Breast epithelium (tissue), 4 donors: ENCODE results near the gene PCDH9. TPM values are rescaled to one million over a fixed set of nuclear protein-coding genes. Genes with fewer than 3 reads are reported as not detected.

Experiments used
- DNase-seq, 2 donors: peaks; one replicate each; pipeline ENCODE4 v3.0.0-alpha.2; 2019; ENCODE audit warnings: low spot score in 2 of 2
- H3K27ac ChIP-seq, 2 donors: fragments of 200-600 bp; sonication (generic) in 1 of 2; one replicate each; pipeline ENCODE4 v1.5.1; 2016 to 2019; ENCODE audit warnings: mild to moderate bottlenecking in 1 of 2
- H3K27me3 ChIP-seq, 2 donors: fragments of 200-600 bp; sonication (generic) in 1 of 2; one replicate each; pipeline versions ENCODE4 v1.5.1 to v1.6.0; 2017 to 2019; ENCODE audit warnings: control low read depth in 1 of 2, mild to moderate bottlenecking in 1 of 2
- H3K36me3 ChIP-seq: fragments of 200-600 bp; one replicate; pipeline ENCODE4 v1.5.1; 2019
- H3K4me1 ChIP-seq, 2 donors: fragments of 200-600 bp; sonication (generic); one replicate each; pipeline ENCODE4 v1.5.1; 2016 to 2019; ENCODE audit warnings: control low read depth in 1 of 2
- H3K4me3 ChIP-seq, 3 donors: fragments of 200-600 bp; sonication (generic); 1 replicate in 2 of 3; 2 replicates in 1 of 3; pipeline ENCODE4 v1.5.1; 2016 to 2019; ENCODE audit warnings: mild to moderate bottlenecking in 3 of 3, moderate library complexity in 2 of 3
- H3K9me3 ChIP-seq, 2 donors: fragments of 200-600 bp; sonication (generic) in 1 of 2; one replicate each; pipeline ENCODE4 v1.5.1; 2016 to 2019; ENCODE audit warnings: control low read depth in 1 of 2
- CTCF ChIP-seq, 3 donors: fragments of 450-650 bp; IDR thresholded peaks; one replicate each; pipeline ENCODE4 v1.5.1; 2016 to 2017; ENCODE audit warnings: antibody characterized with exemption in 3 of 3, mild to moderate bottlenecking in 3 of 3, moderate library complexity in 3 of 3
- POLR2A ChIP-seq: fragments of 450-650 bp; IDR thresholded peaks from one replicate; pipeline ENCODE4 v1.6.1; 2016; ENCODE audit warnings: antibody characterized with exemption, mild to moderate bottlenecking, moderate library complexity
- POLR2AphosphoS5 ChIP-seq, 3 donors: sonication (generic); formaldehyde crosslinking; IDR thresholded peaks; one replicate each; pipeline ENCODE4 v1.6.1; 2017; ENCODE audit warnings: antibody characterized with exemption in 3 of 3
- intact Hi-C: fragments of 100-400 bp; cut with DNase I; formaldehyde crosslinking; loops from one replicate; pipeline ENCODE4 v1.15.1; 2023; ENCODE audit warnings: low total_unique reads
- total RNA-seq, 3 donors: library from RNA; depleted of rRNA; stranded (reverse); fragments of >200 nt; gene quantifications; one replicate each; pipeline ENCODE4 v1.1.0, GENCODE V29; 2016

PCDH9 gene
- total RNA-seq, 3 donors from 2014 or later, result 0.98 to 26.7 (median 3.7) TPM

DNA sequence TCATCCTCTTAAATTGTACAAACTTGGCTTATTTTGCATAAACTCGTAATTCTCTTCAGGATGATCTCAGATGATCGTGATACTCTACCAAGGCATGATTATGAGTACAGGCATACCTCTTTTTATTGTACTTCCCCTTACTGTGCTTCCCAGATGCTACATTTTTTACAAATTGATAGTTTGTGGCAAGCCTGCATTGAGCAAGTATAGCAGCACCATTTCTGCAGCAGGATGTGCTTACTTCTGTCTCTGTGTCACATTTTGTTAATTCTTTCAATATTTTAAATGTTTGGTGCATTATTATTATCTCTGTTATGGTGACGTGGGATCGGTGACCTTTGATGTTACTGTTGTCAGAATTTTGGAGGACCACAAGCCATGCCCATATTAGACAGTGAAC lies 752.3 kb downstream of the PCDH9 start:
- no peaks in the 10 kb centered on the region for H3K27me3 ChIP-seq
- intact Hi-C loops, result loop anchor here (5.0 kb wide), 1 partner anchor 1236 kb away; no protein-coding TSS in a partner anchor
- TF ChIP-seq POLR2A (no peak), CTCF (IDR thresholded peaks at IDR 0.05) (no peak)
- no peaks in the 10 kb centered on the region for H3K4me1 ChIP-seq
- H3K36me3 ChIP-seq, result no peaks in the 10 kb centered on the region
- DNase-seq, result no peak
- no peak overlapping the region for H3K4me3 ChIP-seq
- H3K9me3 ChIP-seq, result no peaks in the 10 kb centered on the region
- no peak overlapping the region for H3K27ac ChIP-seq

DNA sequence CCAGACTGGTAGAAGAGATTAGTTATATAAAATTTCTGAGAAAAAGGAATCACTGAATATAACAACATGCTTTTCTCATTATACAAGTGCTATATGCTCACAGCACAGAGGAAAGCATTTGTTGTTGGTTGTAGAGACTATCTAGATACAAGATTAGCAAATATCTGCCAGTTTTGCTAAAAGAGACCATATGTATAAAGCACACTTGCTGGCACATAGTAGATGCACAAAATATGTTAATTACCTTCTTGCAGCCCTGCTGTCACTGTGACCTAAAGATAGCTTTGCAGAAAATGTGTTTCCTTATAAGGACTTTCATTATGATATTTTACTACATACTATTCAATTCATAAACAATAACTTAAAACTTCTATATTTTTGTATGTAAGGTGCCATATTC lies 755.1 kb downstream of the PCDH9 start:
- Histone ChIP-seq H3K4me1 (no peaks in the 10 kb centered on the region), H3K4me3 (no peak overlapping the region), H3K27ac (no peak overlapping the region), H3K27me3 (no peaks in the 10 kb centered on the region), H3K9me3 (no peaks in the 10 kb centered on the region), H3K36me3 (no peaks in the 10 kb centered on the region)
- DNase-seq, result no peak
- TF ChIP-seq POLR2A (no peak), POLR2AphosphoS5 (IDR thresholded peaks at IDR 0.05) (no peak), CTCF (IDR thresholded peaks at IDR 0.05) (no peak)
- intact Hi-C loops, result loop anchor here (5.0 kb wide), 1 partner anchor 1233 kb away; no protein-coding TSS in a partner anchor

- intact Hi-C loops, result no loop called here
- Histone ChIP-seq H3K27ac (no peak overlapping the region), H3K4me3 (no peak overlapping the region), H3K9me3 (no peaks in the 10 kb centered on the region), H3K27me3 (no peaks in the 10 kb centered on the region), H3K36me3 (no peaks in the 10 kb centered on the region), H3K4me1 (no peaks in the 10 kb centered on the region)
- no peak for DNase-seq
- TF ChIP-seq CTCF (IDR thresholded peaks at IDR 0.05), result no peak
- TF ChIP-seq POLR2AphosphoS5 (IDR thresholded peaks at IDR 0.05), result no peak
- no peak for TF ChIP-seq POLR2A
Measured at GRCh38 chr13:66469745-66470144, 760.4 kb downstream of the PCDH9 start.

GRCh38 chr13:66468656-66469055 lies 761.5 kb downstream of the PCDH9 start:
- TF ChIP-seq POLR2A (no peak), POLR2AphosphoS5 (IDR thresholded peaks at IDR 0.05) (no peak), CTCF (IDR thresholded peaks at IDR 0.05) (no peak)
- Histone ChIP-seq H3K4me1 (no peaks in the 10 kb centered on the region), H3K4me3 (no peak overlapping the region), H3K27ac (no peak overlapping the region), H3K27me3 (no peaks in the 10 kb centered on the region), H3K36me3 (no peaks in the 10 kb centered on the region), H3K9me3 (no peaks in the 10 kb centered on the region)
- DNase-seq, result no peak
- intact Hi-C loops, result no loop called here

GRCh38 chr13:66462187-66462586 lies 767.9 kb downstream of the PCDH9 start:
- DNase-seq, result no peak
- H3K36me3 ChIP-seq, result no peaks in the 10 kb centered on the region
- H3K27me3 ChIP-seq, result no peaks in the 10 kb centered on the region
- TF ChIP-seq CTCF (IDR thresholded peaks at IDR 0.05) (no peak), POLR2A (no peak), POLR2AphosphoS5 (IDR thresholded peaks at IDR 0.05) (no peak)
- no peaks in the 10 kb centered on the region for H3K4me1 ChIP-seq
- H3K27ac ChIP-seq, result no peak overlapping the region
- intact Hi-C loops, result no loop called here
- H3K9me3 ChIP-seq, result no peaks in the 10 kb centered on the region
- no peak overlapping the region for H3K4me3 ChIP-seq
